ENCODE measurements around the gene SCN5A. TPM values are rescaled to one million over a fixed set of nuclear protein-coding genes. Genes with fewer than 3 reads are reported as not detected.

The SCN5A gene
- total RNA-seq, 4 donors from 2014 or later = 0.50 to 1.7 (median 0.81) TPM; not detected in 1

DNA sequence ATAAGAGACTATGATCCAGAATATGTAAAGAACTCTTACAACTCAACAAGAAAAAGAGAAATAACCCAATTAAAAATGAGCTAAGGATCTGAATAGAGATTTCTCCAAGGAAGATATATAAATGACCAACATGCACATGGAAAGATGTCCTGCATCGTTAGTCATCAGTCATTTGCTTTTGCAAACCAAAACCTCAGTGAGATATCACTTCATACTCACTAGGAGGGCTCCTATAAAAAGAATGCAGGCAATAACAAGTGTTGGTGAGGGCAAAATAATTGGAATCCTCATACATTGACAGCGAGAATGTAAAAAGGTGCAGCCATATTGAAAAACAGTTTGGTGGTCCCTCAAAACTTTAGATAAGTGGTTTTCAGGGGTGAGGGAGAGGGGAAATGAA is 96.4 kb downstream of the SCN5A start:
- Histone ChIP-seq H3K36me3 (no peaks in the 10 kb centered on the region), H3K27ac (no peak overlapping the region), H3K4me1 (no peaks in the 10 kb centered on the region), H3K27me3 (no peaks in the 10 kb centered on the region), H3K4me3 (no peak overlapping the region), H3K9me3 (peaks cover 0 to 11% (median 0%) of the 10 kb centered on the region in 3 donors)
- WGBS, 2 donors (ENCODE audit: low coverage in 1 of 2) = 86 to 100% methylated on average over 2 of the region's 2 CpGs
- ATAC-seq = no peak
- TF ChIP-seq POLR2A (IDR thresholded peaks at IDR 0.05) (no peak), EP300 (IDR thresholded peaks at IDR 0.05) (no peak), POLR2AphosphoS5 (IDR thresholded peaks at IDR 0.05) (no peak)
- TF ChIP-seq, protein P1, sequence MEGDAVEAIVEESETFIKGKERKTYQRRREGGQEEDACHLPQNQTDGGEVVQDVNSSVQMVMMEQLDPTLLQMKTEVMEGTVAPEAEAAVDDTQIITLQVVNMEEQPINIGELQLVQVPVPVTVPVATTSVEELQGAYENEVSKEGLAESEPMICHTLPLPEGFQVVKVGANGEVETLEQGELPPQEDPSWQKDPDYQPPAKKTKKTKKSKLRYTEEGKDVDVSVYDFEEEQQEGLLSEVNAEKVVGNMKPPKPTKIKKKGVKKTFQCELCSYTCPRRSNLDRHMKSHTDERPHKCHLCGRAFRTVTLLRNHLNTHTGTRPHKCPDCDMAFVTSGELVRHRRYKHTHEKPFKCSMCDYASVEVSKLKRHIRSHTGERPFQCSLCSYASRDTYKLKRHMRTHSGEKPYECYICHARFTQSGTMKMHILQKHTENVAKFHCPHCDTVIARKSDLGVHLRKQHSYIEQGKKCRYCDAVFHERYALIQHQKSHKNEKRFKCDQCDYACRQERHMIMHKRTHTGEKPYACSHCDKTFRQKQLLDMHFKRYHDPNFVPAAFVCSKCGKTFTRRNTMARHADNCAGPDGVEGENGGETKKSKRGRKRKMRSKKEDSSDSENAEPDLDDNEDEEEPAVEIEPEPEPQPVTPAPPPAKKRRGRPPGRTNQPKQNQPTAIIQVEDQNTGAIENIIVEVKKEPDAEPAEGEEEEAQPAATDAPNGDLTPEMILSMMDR (IDR thresholded peaks at IDR 0.05) = no peak

DNA sequence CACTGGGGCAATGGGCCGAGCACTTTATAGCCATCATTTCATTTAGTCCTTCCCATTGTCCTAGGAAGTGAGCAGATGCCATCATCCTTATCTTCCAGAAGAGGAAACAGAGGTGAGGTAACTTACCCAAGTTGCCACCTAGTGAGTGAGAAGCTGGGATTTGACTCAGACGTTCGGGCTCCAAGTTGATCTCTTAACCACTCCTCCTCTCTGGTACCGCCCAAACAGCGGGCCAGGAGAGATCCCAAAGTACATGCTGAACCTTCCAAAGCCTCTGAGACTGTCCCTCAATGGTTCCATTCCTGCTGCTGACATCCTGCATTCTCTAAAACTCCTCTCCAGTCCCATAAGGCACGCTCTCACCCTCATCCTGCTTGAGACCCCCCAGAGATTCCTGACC is 97.1 kb downstream of the SCN5A start:
- Histone ChIP-seq H3K4me3 (no peak overlapping the region), H3K27me3 (no peaks in the 10 kb centered on the region), H3K27ac (no peak overlapping the region), H3K36me3 (no peaks in the 10 kb centered on the region), H3K4me1 (no peaks in the 10 kb centered on the region), H3K9me3 (peaks cover 0 to 11% (median 0%) of the 10 kb centered on the region in 3 donors)
- WGBS, 2 donors (ENCODE audit: low coverage in 1 of 2) = 82 to 85% methylated on average over 4 to 5 of the region's 6 CpGs
- no peak for ATAC-seq
- TF ChIP-seq POLR2AphosphoS5 (IDR thresholded peaks at IDR 0.05) (no peak), POLR2A (IDR thresholded peaks at IDR 0.05) (no peak)
- TF ChIP-seq, protein P1 (IDR thresholded peaks at IDR 0.05) = no peak

DNA sequence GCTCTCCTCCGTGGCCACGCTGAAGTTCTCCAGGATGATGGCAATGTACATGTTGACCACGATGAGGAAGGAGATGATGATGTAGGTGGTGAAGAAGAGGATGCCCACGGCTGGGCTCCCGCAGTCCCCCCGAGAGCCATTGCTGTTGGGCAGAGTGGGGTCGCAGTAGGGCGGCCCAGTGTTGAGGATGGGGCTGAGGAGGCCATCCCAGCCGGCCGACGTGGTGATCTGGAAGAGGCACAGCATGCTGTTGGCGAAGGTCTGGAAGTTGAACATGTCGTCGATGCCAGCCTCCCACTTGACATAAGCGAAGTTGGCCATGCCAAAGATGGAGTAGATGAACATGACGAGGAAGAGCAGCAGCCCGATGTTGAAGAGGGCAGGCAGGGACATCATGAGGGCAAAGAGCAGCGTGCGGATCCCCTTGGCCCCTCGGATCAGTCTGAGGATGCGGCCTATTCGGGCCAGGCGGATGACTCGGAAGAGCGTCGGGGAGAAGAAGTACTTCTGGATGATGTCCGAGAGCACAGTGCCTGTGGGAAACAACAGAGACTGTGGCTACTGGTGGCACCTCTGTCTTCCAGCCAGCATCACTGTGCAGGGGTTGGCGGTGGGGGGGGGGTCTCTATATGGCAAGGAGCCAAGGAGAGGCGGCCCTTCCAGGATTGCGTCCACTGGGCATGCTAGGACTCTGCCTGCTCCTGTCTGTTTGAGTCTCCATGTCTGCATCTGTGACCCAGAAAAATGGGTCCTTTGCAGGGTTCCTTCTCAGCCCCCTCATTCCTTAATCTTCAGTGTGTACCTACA is 98.3 kb downstream of the SCN5A start:
- no peak for ATAC-seq
- Histone ChIP-seq H3K4me1 (no peaks in the 10 kb centered on the region), H3K4me3 (no peak overlapping the region), H3K27ac (no peak overlapping the region), H3K36me3 (no peaks in the 10 kb centered on the region), H3K9me3 (peaks cover 0 to 11% (median 0%) of the 10 kb centered on the region in 3 donors), H3K27me3 (no peaks in the 10 kb centered on the region)
- 94 to 95% methylated on average over 11 to 20 of the region's 30 CpGs for WGBS, 2 donors (ENCODE audit: low coverage in 1 of 2)
- TF ChIP-seq EP300 (IDR thresholded peaks at IDR 0.05) (no peak), POLR2AphosphoS5 (IDR thresholded peaks at IDR 0.05) (no peak)

DNA sequence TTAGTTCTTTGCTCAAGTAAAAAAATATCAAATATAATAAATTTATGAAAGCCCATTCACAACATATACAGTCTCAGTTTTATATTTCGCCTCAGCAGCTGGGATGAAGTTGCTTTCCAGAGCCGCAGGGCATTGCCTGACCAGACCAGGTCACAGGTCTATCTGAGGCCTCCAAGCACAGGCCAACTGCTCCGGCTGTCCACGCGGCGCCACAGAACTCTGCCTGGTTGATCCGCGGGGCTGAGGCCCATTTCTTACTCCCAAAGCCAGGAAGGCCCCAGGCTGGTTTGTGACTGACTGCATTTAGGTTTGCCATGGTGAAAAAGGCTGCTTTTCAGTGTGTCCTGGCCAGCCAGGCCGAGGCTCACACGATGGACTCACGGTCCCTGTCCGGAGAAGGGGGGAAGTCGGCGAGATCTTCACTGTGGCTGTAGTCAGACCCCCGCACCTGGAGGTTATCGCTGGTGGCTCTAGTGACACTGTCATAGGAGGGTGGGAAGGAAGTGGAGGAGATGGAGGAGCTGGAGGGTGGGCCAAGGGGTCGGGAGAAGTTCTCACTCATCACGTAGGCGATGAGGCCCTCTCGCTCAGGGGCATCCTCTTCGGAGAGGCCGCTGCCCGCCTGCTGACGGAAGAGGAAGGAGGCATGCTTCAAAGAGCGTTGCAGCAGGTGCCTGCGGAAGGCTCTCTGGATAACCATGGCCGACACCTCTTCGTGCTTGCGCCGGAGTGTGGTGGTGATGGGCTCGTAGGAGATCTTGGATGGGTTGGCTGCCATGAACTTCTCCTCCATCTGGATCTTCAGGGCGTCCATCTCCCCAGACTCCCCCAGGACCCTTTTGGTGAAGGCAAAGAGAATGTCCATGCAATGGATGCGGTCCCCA is 99.3 kb downstream of the SCN5A start:
- no peak overlapping the region for H3K27ac ChIP-seq
- H3K27me3 ChIP-seq = no peaks in the 10 kb centered on the region
- H3K4me3 ChIP-seq = no peak overlapping the region
- peaks cover 0 to 11% (median 0%) of the 10 kb centered on the region in 3 donors for H3K9me3 ChIP-seq
- no peaks in the 10 kb centered on the region for H3K4me1 ChIP-seq
- TF ChIP-seq POLR2A (IDR thresholded peaks at IDR 0.05) (no peak), EP300 (IDR thresholded peaks at IDR 0.05) (no peak), POLR2AphosphoS5 (IDR thresholded peaks at IDR 0.05) (no peak)
- TF ChIP-seq, protein P1 (IDR thresholded peaks at IDR 0.05) = no peak
- H3K36me3 ChIP-seq = no peaks in the 10 kb centered on the region
- no peak for ATAC-seq
- 96 to 97% methylated on average over 5 of the region's 33 CpGs for WGBS, 2 donors (ENCODE audit: low coverage in 1 of 2)

DNA sequence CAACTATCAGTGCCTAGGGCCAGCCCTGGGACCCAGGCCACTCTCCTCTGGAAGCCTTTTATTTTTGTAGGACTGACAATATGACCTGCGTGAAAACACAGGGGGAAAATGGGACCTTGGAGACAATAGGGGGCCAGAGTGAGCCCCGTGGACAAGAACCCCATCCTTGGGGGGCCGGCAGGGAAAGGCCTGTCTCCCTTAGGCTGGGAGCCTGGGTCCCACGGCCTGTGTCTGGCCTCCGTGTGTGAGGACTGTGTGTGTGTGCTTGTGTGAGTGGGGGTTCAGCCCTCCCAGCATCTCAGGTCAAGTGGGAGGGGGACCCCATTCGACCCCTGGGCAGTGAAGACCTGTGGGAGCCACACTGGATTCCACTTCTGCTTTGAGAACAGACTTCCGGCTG is 100.0 kb downstream of the SCN5A start:
- Histone ChIP-seq H3K27me3 (no peaks in the 10 kb centered on the region), H3K9me3 (peaks cover 0 to 9% (median 0%) of the 10 kb centered on the region in 3 donors), H3K4me3 (no peak overlapping the region), H3K27ac (no peak overlapping the region), H3K36me3 (no peaks in the 10 kb centered on the region), H3K4me1 (no peaks in the 10 kb centered on the region)
- no peak for TF ChIP-seq POLR2AphosphoS5 (IDR thresholded peaks at IDR 0.05)
- TF ChIP-seq, protein P1 (IDR thresholded peaks at IDR 0.05) = no peak
- TF ChIP-seq POLR2A (IDR thresholded peaks at IDR 0.05) = no peak
- no peak for TF ChIP-seq EP300 (IDR thresholded peaks at IDR 0.05)
- no peak for ATAC-seq
- WGBS, 2 donors (ENCODE audit: low coverage in 1 of 2) = 70 to 81% methylated on average over 2 to 3 of the region's 7 CpGs
